GM21423 (cell line): ENCODE data around the gene TBC1D2B.

ENCODE experiments used
- ATAC-seq: cut with Tn5 transposase; IDR thresholded peaks from one replicate; pipeline ENCODE4 v1.9.1; 2021; ENCODE audit warnings: mild to moderate bottlenecking, moderate library complexity; ENCODE audit not compliant: unreplicated experiment

Gene TBC1D2B

DNA sequence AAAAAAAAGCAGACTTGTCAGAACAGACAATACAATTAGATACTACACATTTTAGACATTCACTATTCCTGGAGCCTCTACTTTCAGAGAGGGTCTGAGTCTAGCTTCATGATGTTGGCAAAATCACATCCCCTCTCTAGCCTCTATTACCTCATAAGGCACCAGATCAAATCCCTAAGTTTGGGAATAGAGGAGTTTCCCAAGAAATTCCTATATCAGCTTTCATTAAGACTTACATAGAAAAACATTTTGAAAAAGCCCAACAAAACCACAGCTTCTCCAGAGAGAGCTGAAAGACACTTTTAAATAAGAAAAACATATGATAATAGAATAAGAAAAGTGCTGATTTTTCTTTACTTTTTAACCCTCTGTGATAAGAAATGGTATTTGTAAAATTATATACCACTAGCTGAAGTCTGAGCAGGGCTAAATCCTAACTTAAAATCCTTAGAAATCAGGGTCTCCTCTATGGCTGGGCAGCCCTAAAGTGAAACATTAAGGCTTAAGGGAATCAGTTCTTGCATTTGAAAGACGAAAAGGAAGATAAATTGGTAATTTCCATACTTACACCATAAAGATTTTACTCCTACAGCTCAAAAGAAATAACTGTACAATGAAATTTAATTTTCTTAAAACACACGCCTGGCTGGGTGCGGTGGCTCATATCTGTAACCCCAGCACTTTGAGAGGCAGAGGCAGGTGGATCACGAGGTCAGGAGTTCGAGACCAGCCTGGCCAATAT is 4.3 kb downstream of the TBC1D2B start:
- ATAC-seq: no peak

DNA sequence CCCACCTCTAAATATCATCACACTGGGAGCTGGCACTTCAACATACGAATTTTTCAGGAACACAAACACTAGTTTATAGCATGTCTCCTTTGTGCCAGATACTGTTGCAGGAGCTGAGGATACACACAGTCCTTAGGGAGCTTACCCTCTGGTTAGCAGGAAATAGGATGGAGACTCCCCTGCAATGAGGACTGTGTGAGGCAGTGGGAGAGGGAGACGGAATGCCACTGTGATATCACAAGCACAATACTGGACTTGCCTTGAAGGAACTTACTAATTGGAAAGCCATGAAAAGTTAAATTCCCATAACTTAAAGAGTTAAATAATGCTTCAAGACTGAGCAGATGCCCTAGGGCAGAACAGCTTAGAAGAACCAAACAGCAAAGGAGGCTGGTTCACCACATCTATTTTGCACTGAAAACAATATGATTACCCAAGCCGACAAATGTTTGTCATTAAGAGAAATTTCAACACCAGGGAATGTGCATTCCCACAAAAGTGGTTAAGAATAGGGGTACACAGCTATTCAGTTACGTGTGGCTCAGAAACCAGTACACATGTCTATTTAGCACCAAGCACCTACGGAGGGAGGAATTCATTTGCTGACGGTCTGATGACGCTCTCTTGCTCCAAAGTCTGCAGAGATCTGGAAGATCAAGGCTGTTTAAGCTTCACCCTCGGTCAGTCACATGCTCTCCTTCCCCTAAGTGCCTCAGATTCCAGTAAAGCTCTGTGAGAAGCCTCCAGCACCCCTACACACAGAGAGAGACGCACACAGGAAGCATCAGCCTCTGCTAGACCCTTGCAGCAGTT is 5.2 kb downstream of the TBC1D2B start:
- no peak for ATAC-seq

DNA sequence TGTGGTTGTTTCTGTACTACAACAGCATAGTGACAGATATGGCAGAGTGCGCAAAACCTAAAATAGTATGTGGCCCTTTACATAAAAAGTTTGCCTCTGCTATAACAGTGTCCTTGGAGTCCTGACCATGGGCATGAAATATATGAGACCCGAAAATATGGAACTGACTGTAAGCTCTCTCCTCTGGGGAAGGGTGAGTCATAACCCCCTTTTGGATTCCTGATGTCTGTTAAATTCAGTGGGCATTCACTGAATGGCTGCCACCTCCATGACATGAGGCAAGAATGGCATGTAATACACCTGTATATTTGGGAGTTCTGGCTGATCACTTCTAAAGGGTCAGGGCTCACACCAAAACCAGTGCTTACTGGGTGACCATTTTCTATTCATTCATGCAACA is 6.1 kb downstream of the TBC1D2B start:
- no peak for ATAC-seq

DNA sequence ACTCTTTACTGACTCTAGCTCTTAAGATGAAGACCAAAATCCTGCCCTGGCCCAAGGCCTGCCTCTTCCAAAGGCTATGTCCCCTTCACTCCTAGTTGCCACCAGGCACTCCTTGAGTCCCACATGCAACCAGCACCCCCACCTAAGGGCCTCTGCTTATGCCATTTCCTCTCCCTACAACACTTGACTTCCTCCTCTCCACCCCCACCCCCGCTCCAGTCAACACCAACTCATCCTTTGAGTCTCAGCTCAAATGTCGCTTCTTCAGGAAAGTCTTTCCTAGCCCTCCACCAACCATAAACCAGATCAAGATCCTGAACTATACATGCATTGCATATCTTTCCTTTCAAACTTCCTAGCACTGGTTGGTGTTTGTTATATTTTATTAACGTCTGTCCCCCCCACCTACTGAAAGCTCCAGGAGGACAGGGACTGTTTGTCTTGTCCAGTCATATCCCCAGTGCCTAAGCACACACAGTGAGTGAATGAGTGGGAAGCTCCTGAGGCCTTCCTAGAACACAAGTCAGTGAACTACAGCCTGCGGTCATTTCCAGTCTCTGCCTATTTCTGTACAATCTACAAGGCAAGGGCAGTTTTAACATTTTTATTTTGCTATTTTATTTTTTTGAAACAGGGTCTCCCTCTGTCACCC is 7.3 kb downstream of the TBC1D2B start:
- ATAC-seq: no peak

DNA sequence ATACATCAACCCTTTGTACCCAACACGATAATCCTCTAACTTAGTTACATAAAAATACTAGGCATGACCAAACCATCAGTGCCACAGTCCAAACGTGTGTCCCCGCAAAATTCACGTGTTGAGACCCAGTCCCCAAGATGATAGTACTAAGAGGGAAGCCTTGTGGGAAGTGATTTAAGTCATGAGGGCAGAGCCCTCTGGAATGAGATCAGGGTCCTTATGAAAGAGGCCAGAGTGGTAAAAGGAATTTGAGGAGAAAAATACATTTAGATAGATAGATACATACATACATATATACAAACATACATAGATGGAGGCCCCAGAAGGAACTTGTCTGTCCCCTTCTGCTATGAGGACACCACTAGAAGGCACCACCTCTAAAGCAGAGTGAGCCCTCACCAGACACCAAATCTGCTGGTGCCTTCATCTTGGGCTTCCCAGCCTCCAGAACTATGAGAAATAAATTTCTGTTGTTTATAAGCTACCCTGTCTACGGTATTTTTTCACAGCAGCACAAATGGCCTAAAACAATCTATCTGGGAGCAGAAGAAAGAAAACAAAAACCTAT is 8.0 kb downstream of the TBC1D2B start:
- no peak for ATAC-seq

DNA sequence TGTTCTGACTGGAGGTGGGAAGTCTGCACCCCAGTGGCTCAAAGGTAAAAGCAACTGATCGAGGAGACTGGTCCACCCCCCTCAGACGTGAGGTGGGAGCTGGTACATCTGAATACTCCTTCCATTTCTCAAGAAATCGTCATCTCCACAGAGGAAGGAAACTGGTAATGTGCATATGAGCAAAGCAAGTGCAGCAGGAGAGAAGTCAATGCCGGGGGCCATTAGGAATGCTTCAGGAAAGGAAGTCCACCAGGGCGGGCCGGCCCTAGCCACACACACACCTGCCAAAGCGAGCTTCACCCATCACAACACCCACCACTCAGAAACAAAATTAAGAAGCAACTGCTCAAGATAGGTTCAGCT is 8.5 kb downstream of the TBC1D2B start:
- ATAC-seq: peak; percentile 5

DNA sequence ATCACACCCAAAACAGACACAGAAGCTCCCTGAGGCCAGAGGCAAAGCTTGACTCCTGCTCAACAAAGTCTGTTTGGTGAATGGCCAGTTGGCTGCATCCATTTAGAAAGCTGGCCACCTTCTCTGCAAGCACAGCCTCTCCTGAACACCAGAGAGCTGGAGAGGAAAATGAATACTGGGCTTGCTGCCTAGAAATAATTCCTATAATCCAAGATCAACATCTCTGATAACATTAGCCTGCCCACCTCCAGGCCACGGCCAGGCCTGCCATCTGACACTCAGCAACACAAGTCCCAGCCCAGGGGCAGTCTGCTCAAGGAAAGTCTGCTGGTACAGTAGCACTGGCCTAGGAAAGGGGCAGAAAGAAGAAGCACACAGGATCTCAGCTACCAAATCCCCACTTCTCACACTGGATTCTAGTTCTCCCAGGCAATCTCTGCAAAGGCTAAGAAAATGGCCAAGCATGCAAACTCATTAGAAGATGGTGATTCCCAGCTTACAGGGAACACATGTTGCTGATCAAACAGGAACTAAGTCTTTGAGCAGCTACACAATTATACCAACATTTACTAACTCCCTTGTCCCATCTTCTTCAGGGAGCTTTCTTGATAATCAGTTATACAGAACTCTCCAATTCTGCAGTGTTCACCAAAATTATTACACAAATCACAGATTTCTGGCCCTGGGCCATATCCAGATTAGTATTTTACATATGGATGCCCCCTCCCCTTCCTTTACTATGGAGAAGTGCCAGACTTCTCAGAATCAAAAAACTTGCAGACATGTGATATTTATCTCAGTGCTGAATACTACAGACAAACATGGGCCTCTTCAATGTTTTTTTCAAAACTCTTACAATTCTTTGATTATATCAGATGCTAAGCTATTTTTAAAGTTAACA is 9.9 kb downstream of the TBC1D2B start:
- no peak for ATAC-seq

DNA sequence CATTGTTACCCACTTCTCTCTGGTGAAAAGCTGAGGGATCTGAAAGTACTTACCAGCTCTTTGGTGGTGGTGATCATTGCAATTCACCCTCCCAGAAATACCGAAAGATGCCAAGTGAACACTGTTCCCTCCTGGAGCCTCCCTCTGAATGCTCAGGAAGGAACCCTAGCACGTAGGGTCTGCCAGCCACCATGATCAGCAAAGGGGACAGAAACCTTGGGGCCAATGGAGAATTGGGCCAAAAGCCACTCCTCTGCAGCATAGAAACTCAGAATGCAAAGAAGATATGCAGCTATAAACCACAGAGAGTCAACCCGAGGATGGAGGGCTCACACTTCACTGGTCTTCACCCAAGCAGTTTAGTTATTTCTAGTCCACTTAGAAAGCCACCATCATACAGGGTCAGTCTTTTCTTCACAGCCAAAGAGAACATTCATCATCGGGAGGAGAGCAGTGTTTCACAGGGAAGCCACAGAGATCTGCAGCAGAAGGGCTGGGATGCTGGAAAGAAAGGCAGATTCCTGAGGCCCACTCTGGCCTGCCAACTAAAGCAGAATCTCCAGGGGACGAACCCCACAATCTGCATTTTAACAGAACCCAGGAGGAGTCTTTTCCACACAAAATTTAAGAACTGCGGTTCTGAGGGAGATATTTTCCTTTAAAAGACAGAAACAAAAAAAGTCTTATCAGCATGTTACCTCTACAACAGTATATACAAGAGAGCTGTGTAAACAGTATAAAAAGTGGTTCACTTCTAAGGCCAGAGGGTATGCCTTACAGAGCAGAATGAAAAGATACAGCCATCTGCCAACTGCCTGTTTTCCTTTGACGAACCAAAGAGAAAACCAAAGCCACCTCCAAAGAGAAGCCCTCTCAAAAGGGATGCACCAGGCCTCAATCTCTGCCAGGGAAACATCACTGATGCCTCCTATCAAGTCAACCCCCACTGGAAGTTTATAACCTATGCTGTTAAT is 11.3 kb downstream of the TBC1D2B start:
- peak; percentile 48 for ATAC-seq

DNA sequence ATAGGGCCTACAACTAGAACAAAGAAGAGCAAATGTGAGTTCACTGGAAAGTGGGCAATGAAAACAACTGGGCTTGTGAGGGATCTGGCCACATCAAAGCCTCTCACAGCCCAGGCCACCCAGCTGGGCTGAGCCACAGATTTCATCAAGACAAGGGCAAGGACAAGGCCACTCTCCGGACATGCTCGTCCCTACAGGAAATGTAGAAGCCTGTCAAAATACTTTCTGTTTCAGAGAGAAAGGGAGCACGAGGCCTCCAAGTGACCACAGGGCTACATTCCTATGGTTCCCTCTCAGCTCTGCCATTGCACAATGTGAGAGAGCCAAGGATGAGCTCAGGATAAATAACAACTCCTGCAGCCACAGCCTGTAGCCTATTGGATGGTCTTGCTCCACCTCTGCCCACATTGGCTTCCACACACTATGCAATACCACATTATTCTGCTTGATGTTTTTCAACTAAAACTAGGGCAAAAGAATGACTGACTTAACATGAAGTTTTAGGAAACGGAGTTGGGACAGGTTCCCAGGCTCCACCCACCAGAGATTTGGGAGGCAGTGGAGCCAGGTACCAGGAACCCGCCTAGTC is 12.1 kb downstream of the TBC1D2B start:
- ATAC-seq: no peak

DNA sequence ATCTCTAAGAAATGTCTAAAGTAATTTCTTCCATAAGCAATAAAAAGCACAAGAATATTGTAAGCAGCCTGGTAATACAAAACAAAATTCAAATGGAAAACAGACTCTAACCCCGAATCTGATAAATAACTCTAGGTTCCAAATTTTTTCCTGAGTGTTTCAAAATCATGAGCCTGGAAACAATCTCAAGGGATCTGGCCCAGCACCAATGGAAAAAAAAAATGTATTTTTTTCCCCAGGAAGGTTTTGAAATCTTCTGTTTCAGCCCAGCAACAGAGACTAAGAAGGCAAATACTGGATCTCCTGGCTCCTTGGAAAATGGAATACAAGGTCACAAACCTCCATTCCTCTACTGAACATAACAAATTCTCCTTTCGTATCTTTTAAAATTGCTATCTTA is 13.0 kb downstream of the TBC1D2B start:
- ATAC-seq: no peak

DNA sequence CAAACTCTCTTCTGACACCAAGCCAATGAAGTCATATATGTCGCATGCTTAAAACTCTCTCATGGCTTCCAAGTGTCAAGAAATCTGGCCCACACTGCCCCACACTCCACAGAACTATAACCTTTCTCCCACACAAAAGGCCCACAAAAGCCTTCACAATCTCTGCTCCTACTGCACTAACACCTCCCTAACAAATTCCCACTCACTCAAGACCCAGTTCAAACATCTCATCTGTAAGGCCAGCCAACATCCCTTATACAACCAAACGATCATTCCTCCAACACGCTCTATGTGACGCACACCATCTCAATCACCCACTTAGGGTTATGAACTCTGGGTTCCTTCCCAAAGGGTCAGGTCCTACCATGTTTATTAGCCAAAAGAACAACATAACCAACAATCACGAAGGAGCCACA is 13.5 kb downstream of the TBC1D2B start:
- ATAC-seq: no peak

DNA sequence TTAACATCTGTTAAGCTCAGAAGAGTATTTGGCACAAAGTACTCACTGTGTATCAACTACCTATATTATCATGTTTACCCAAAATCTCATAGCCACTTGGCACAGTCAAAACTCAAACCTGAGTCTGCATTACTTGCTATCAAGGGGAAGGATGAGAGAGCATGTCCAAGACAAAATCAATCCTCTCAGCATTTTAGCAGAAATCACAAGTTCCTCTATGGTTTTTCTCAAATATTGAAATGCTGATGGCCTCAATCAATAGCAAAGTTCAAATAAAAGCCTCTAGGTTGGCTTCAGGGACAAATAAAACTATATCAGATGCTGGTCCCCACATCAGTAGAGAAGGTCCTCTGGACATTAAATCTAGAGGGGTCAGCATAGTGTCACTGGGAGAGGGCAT is 14.3 kb downstream of the TBC1D2B start:
- no peak for ATAC-seq

DNA sequence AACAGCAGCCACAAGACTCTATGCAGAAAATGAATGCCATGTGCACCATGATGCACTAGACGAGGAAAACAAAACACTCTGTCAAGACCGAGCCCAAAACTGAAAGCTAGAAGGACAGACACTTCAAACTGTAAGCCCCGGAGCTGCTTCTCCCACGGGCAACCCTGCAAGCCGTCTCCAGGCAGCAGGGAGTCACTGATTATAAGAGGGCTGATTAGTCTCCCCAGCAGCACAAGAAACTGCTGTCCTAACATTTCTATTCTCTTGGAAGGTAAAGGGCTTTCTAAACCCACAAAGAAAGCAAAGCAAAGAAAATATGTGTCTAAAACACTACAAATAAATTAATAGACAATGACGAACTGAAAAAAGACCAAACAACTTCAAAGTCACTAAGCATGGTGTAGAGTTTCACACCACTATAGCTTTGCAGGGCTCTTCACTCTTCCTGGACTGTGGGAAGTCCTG is 15.5 kb downstream of the TBC1D2B start:
- peak; percentile 48 for ATAC-seq

DNA sequence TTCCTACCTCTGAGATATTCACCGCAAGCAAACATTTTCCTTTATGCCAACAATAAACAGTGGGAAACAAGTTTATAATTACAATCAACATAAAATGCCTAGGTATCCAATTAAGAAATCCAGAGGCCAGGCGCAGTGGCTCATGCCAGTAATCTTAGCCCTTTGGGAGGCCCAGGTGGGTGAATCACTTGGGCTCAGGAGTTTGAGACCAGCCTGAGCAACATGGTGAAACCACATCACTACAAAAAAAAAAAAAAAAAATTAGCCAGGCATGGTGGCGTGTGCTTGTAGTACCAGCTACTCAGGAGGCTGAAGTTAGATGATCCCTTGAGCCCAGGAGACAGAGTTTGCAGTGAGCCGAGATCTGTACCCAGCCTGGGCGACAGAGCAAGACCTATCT is 17.3 kb downstream of the TBC1D2B start:
- ATAC-seq: no peak

DNA sequence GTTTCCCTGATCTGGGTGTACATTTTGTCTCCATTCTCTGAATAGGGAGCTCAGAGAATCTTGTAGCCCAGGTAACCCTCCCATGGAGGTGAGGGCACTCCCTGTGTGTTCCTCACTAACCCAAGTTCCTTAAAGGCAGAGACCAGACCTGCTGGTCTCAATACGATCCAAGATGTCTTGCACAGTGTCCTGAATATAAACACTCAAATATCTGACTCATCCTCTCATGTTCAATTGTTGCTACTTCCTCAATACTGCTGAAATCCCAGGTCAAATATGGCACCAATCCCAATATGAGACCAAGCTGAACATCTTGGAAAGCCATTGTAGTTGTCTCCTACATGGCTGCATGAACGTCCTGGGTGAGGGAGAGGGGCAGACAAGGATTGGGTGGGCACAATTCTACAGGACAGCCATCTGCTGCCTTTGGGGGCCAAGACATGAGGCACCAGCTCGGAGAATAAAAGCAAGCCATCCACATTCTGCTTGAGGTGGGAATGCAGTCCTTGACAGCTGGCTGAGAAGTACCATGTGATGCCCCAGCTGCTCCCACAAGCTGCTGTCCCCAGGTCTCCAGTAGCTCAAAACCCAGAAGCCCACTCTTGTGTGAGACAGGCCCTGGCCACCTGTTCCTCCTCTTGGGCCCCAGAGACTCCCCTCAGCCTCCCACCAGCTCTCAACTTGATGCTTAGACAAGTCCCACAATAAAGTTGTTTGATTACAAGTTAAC is 18.2 kb downstream of the TBC1D2B start:
- ATAC-seq: no peak

DNA sequence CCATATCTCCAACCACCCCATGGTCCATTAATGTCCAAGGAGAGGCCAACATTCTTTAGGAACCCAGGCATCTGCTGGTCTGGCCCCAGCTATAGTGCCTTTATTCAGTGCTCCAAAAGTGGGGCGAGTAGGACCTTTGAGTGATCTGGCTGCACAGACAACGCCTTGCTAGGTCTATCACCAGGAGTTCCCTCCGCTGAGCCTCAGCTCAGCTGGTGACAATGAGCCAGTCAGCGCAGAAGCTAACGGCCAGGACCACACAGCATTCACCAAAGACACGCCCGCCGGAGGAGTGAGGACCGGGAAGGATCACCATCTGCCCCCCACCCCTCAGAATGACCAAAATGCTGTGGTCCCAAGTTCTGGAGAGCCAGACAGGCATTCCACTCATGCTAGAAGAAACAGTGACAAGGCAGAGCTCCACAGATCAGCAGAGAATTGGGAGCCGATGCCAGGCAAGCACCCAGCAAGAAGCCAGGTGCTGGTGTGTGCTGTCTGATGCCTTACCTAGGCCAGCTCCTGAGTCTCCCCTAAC is 19.0 kb downstream of the TBC1D2B start:
- ATAC-seq: no peak

DNA sequence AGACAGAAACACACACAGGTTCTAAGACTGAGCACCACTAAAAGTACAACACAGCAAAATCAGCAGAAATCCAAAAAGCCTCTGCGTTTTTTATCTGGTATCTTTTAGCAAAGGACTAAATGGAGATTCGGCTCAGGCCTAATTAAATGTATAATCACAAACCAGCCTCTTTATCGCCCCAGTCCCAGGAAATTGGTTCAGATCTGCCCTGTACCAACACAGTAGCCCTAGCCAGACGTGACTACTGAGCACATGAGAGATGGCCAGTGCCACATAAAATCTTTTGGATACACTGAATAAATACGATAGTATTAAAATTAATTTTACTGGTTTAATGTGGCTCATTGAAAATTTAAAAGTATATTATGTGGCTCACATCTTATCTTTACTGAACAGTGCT is 19.7 kb downstream of the TBC1D2B start:
- ATAC-seq: no peak

DNA sequence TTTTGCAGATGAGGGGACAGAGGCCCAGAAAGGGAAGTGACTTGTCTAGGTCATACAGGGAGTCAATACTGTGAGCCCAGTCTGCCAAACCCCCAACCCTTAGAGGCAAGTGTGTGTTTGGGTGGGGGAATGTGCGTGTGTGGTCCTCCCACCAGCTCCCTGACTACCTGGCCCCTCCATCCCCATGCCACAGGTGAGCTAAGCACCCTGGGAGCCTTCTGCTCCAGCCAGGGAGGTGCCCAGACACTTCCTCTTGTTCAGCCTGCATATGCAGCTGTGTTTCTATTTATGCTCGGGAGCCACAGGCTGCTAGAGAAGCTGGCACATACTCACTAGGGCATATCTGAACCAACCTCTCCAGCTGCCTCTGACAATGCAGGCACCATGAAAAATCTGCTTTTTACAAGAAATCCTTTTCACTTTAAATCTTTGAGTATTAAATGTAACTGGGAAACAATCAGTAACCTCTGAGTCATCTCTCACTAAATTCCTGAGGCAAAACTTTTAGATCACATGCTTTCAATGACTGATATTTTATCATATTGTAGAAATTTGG is 20.7 kb downstream of the TBC1D2B start:
- peak; percentile 33 for ATAC-seq
